Testis (tissue), 3 donors: Measurements from ENCODE around the gene PTPRC. TPM values are rescaled to one million over a fixed set of nuclear protein-coding genes. Genes with fewer than 3 reads are reported as not detected.

Experiments
- DNase-seq: peaks from one replicate; pipeline ENCODE4 v3.0.0-alpha.2; 2019
- H3K27ac ChIP-seq, 2 donors: fragments of 200-600 bp; sonication (generic); one replicate each; pipeline ENCODE4 v1.5.1; 2019
- H3K27me3 ChIP-seq: fragments of 200-600 bp; sonication (generic); one replicate; pipeline ENCODE4 v1.5.1; 2019
- H3K36me3 ChIP-seq: fragments of 200-600 bp; sonication (generic); one replicate; pipeline ENCODE4 v1.5.1; 2017; ENCODE audit warnings: low read depth; ENCODE audit errors: missing control alignments
- H3K4me1 ChIP-seq: fragments of 200-600 bp; sonication (generic); one replicate; pipeline ENCODE4 v1.5.1; 2019
- H3K4me3 ChIP-seq, 2 donors: fragments of 200-600 bp; sonication (generic); one replicate each; pipeline ENCODE4 v1.5.1; 2017 to 2019
- H3K9me3 ChIP-seq: fragments of 200-600 bp; sonication (generic); one replicate; pipeline ENCODE4 v1.5.1; 2017
- POLR2A ChIP-seq: fragments of 450-650 bp; IDR thresholded peaks from one replicate; pipeline ENCODE4 v1.6.1; 2017; ENCODE audit warnings: antibody characterized with exemption, mild to moderate bottlenecking, moderate library complexity
- WGBS, 2 donors: methylation state at CpG; one replicate each; pipeline ENCODE4 v1.1.5; 2018; 5-methylcytosine and 5-hydroxymethylcytosine counted together
- intact Hi-C: fragments of 100-400 bp; cut with DNase I; formaldehyde crosslinking; loops from one replicate; pipeline ENCODE4 v1.15.1; 2023; ENCODE audit warnings: low total_unique reads
- polyA plus RNA-seq: library from polyadenylated mRNA; stranded (reverse); fragments of 350-450 nt; fragmentation: Illumina TruSeq; extraction: RNeasy Lipid Tissue Mini Kit (QIAGEN cat#74804); gene quantifications from one replicate; pipeline ENCODE4 v1.2.3, GENCODE V29; 2014; ENCODE audit warnings: low read depth, low replicate concordance; ENCODE audit not compliant: insufficient read depth
- total RNA-seq, 2 donors: library from RNA; depleted of rRNA; stranded (reverse); fragments of >200 nt; gene quantifications; one replicate each; pipeline ENCODE4 v1.2.3, GENCODE V29; 2016
- TF ChIP-seq, protein P1 (sequence below), 3 experiments: fragments of 450-650 bp in 2 of 3; fragments of 200-600 bp in 1 of 3; sonication (generic) in 1 of 3; IDR thresholded peaks; one replicate each; pipeline ENCODE4 v1.5.1; 2016 to 2019; ENCODE audit warnings: antibody characterized with exemption in 3 of 3, mild to moderate bottlenecking in 2 of 3, moderate library complexity in 1 of 3

Gene PTPRC
- total and polyA plus RNA-seq, 3 donors from 2014 or later = 5.1 to 10.8 (median 9.7) TPM

DNA sequence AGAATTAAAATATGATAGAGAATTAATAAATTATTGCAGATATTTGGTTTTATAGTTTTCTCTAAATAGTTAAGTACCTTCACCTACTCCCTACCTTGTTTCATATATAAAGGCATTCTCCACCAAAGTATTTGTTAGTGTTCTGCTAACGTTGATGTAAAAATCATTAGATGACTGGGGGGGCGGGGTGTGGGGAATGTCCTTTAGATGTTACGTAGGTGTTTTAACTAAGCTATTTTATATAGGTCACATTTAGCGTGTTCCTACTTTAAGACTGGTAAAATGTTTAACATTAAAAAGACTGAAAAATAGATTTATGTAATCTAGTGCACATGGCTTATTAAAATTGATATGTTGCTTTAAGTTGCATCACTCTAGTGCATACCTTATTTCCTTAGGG is 48.6 kb downstream of the PTPRC start:
- Histone ChIP-seq H3K27ac (no peak overlapping the region), H3K4me3 (no peak overlapping the region), H3K4me1 (no peaks in the 10 kb centered on the region), H3K36me3 (no peaks in the 10 kb centered on the region), H3K27me3 (no peaks in the 10 kb centered on the region), H3K9me3 (no peaks in the 10 kb centered on the region)
- WGBS, 2 donors = 89 to 94% methylated on average over 4 of the region's 4 CpGs
- no peak for TF ChIP-seq POLR2A
- TF ChIP-seq, protein P1, sequence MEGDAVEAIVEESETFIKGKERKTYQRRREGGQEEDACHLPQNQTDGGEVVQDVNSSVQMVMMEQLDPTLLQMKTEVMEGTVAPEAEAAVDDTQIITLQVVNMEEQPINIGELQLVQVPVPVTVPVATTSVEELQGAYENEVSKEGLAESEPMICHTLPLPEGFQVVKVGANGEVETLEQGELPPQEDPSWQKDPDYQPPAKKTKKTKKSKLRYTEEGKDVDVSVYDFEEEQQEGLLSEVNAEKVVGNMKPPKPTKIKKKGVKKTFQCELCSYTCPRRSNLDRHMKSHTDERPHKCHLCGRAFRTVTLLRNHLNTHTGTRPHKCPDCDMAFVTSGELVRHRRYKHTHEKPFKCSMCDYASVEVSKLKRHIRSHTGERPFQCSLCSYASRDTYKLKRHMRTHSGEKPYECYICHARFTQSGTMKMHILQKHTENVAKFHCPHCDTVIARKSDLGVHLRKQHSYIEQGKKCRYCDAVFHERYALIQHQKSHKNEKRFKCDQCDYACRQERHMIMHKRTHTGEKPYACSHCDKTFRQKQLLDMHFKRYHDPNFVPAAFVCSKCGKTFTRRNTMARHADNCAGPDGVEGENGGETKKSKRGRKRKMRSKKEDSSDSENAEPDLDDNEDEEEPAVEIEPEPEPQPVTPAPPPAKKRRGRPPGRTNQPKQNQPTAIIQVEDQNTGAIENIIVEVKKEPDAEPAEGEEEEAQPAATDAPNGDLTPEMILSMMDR (IDR thresholded peaks at IDR 0.05) = no peak
- intact Hi-C loops = no loop called here
- no peak for DNase-seq

DNA sequence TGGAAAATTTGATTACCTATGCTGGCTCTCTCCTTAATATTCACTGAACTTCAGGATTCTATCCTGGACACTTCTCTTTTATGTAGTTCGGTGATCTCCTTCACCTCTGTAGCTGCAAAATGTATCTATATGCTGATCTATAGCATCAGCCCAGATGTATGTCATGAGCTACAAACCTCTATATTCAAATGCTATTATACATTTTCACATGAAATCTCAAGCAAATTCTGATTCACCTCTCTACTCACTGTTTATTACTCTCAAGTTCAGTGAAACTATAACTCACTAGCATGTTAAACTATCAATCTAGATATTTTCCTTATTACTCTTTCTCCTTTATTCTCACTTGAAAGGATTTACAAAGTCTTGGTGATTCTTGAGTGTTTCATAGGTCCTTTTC is 52.2 kb downstream of the PTPRC start:
- intact Hi-C loops = no loop called here
- Histone ChIP-seq H3K4me3 (no peak overlapping the region), H3K27ac (no peak overlapping the region), H3K27me3 (no peaks in the 10 kb centered on the region), H3K4me1 (no peaks in the 10 kb centered on the region), H3K36me3 (no peaks in the 10 kb centered on the region), H3K9me3 (no peaks in the 10 kb centered on the region)
- DNase-seq = no peak
- WGBS, 2 donors = 91 to 92% methylated on average over 1 of the region's 1 CpG
- TF ChIP-seq POLR2A = no peak
- TF ChIP-seq, protein P1 (IDR thresholded peaks at IDR 0.05) = no peak

DNA sequence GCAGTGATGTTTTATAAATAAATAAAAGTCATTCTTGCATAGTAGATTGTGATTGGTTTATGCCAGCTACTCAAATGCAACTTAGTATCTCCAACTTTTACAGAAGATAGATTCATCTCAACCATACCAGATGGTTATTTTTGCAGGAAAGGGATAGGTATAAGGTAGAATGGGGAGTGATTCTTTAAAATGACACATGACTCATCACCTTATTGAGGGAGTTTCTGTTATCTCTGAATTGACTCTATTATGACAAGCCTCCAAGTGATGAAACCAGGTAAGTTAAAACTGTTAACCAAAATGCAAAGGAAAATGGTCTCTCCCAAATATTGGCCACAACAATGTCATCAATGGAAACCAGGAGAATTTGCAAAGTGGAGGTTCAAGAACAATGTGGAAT is 54.5 kb downstream of the PTPRC start:
- no peaks in the 10 kb centered on the region for H3K9me3 ChIP-seq
- H3K27me3 ChIP-seq = no peaks in the 10 kb centered on the region
- H3K27ac ChIP-seq = no peak overlapping the region
- no peak overlapping the region for H3K4me3 ChIP-seq
- intact Hi-C loops = no loop called here
- no peaks in the 10 kb centered on the region for H3K4me1 ChIP-seq
- DNase-seq = no peak
- H3K36me3 ChIP-seq = no peaks in the 10 kb centered on the region
- TF ChIP-seq, protein P1 (IDR thresholded peaks at IDR 0.05) = no peak
- no peak for TF ChIP-seq POLR2A

DNA sequence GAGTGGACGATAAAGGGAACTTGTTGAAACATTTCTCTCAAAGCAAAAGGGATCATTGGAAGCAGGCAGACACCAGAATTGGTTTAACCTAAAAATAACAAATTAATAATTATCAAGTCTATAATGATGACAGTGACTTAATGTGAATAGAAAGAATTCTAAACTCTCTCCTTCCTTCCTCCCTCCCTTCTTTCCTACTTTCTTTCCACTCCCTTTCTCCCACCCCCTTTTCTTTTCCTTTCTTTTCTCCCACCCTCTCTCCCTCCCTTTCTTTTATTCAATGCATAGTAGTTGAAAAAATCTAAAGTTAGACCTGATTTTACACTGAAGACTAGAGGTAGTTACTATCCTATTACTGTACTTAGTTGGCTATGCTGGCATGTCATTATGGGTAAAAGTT is 55.7 kb downstream of the PTPRC start:
- DNase-seq = no peak
- TF ChIP-seq POLR2A = no peak
- TF ChIP-seq, protein P1 (IDR thresholded peaks at IDR 0.05) = no peak

DNA sequence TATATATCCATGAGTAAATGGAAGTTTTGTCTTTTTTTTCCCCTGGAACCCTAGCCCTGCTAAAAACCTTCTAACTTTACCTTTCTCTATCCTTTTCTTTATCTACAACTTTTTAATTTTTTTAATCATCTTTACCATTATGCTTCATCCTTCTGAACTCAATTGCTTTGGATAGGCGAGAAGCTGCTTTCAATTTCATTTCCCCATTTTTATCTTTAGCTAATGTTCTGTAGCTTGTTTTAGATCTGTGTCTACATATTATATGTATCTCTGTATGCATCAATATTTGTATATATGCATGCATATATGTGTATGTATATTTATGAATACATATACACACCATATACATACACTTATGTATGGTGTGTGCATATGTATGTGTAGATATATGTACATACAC is 57.4 kb downstream of the PTPRC start:
- Histone ChIP-seq H3K36me3 (no peaks in the 10 kb centered on the region), H3K27ac (no peak overlapping the region), H3K27me3 (no peaks in the 10 kb centered on the region), H3K9me3 (no peaks in the 10 kb centered on the region), H3K4me3 (no peak overlapping the region), H3K4me1 (no peaks in the 10 kb centered on the region)
- WGBS, 2 donors = 91% methylated on average over 1 of the region's 1 CpG
- TF ChIP-seq, protein P1 (IDR thresholded peaks at IDR 0.05) = no peak
- TF ChIP-seq POLR2A = no peak
- no peak for DNase-seq
- intact Hi-C loops = no loop called here

More for the DNA sequence above, 55.7 kb downstream of the PTPRC start:
- no peak overlapping the region for H3K27ac ChIP-seq
- 78 to 95% methylated on average over 1 of the region's 1 CpG for WGBS, 2 donors
- no peaks in the 10 kb centered on the region for H3K27me3 ChIP-seq
- no peaks in the 10 kb centered on the region for H3K36me3 ChIP-seq
- intact Hi-C loops = no loop called here
- H3K4me1 ChIP-seq = no peaks in the 10 kb centered on the region
- no peak overlapping the region for H3K4me3 ChIP-seq
- no peaks in the 10 kb centered on the region for H3K9me3 ChIP-seq
